Lung (tissue), 12 donors: ENCODE data around the gene TMEM217. TPM values are rescaled to one million over a fixed set of nuclear protein-coding genes. Genes with fewer than 3 reads are reported as not detected.

Experiments used
- ATAC-seq: fragments of 200-7000 bp; cut with Tn5 transposase; one replicate; pipeline ENCODE4 v1.9.1; 2020; ENCODE audit warnings: moderate number of reproducible peaks; ENCODE audit not compliant: insufficient read depth, low FRiP score
- DNase-seq, 3 donors: peaks; one replicate each; pipeline ENCODE4 v3.0.0-alpha.2; 2013 to 2017
- H3K27ac ChIP-seq, 2 donors: one replicate each; pipeline ENCODE4 v1.5.1; 2013; ENCODE audit warnings: mild to moderate bottlenecking in 2 of 2, moderate library complexity in 2 of 2, control low read depth in 1 of 2, inconsistent platforms in 1 of 2, low read depth in 1 of 2, low read length in 1 of 2
- H3K27me3 ChIP-seq, 3 donors: one replicate each; pipeline ENCODE4 v1.5.1; 2013; ENCODE audit warnings: low read length in 2 of 3; ENCODE audit not compliant: control insufficient read depth in 3 of 3, insufficient read depth in 3 of 3
- H3K36me3 ChIP-seq, 4 donors: one replicate each; pipeline ENCODE4 v1.5.1; 2013; ENCODE audit warnings: low read length in 4 of 4, mild to moderate bottlenecking in 1 of 4, moderate library complexity in 1 of 4; ENCODE audit not compliant: control insufficient read depth in 4 of 4, insufficient read depth in 4 of 4
- H3K4me1 ChIP-seq, 5 donors: one replicate each; pipeline ENCODE4 v1.5.1; 2013; ENCODE audit warnings: low read length in 5 of 5, mild to moderate bottlenecking in 2 of 5, moderate library complexity in 1 of 5; ENCODE audit not compliant: control insufficient read depth in 5 of 5, insufficient read depth in 5 of 5
- H3K4me3 ChIP-seq: one replicate; pipeline ENCODE4 v1.5.1; 2013; ENCODE audit warnings: mild to moderate bottlenecking, control low read depth, moderate library complexity
- H3K9ac ChIP-seq, 2 donors: one replicate each; pipeline ENCODE4 v1.5.1; 2013; ENCODE audit warnings: low read length in 2 of 2, control low read depth in 1 of 2; ENCODE audit not compliant: insufficient read depth in 1 of 2
- H3K9me3 ChIP-seq, 4 donors: one replicate each; pipeline ENCODE4 v1.5.1; 2013; ENCODE audit warnings: low read length in 3 of 4, mild to moderate bottlenecking in 1 of 4, moderate library complexity in 1 of 4; ENCODE audit not compliant: control insufficient read depth in 4 of 4, insufficient read depth in 3 of 4
- CTCF ChIP-seq: IDR thresholded peaks from 2 replicates; pipeline ENCODE4 v1.5.1; 2012; ENCODE audit warnings: mild to moderate bottlenecking; ENCODE audit errors: control extremely low read depth, extremely low read depth
- WGBS, 2 donors: extraction: QIAGEN DNeasy Blood & Tissue Kit; methylation state at CpG; one replicate each; pipeline ENCODE4 v1.1.7; 2013; 5-methylcytosine and 5-hydroxymethylcytosine counted together
- polyA plus RNA-seq, 2 donors: library from polyadenylated mRNA; stranded (reverse); fragments of 200-250 nt; gene quantifications; one replicate each; pipeline ENCODE4 v1.2.1, GENCODE V29; 2013
- total RNA-seq, 2 donors: library from RNA; depleted of rRNA in 1 of 2; stranded (reverse); fragments of >200 nt in 1 of 2; gene quantifications; one replicate each; pipeline ENCODE4 v1.2.1, GENCODE V29; 2014 to 2021
- donor health status: control.
- donor health status: control.
- donor health status: Bipolar disorder and iron deficiency.
- donor health status: healthy.
- donor health status: DM: yes; HTN: yes; CAD: no.

TMEM217 gene
- total and polyA plus RNA-seq, 4 donors: 0.40 to 1.9 (median 0.97) TPM

GRCh38 chr6:37260040-37260439 is 2.1 kb upstream of the TMEM217 start:
- no peak for DNase-seq
- Histone ChIP-seq H3K4me1 (peaks cover 0 to 18% (median 5%) of the 10 kb centered on the region in 5 donors), H3K27me3 (no peaks in the 10 kb centered on the region), H3K9me3 (no peaks in the 10 kb centered on the region), H3K36me3 (peaks cover 0 to 4% (median 0%) of the 10 kb centered on the region in 4 donors), H3K9ac (no peak overlapping the region), H3K4me3 (no peak overlapping the region), H3K27ac (no peak overlapping the region)
- no peak for ATAC-seq
- 59 to 64% methylated on average over 2 of the region's 2 CpGs for WGBS, 2 donors
- TF ChIP-seq CTCF: no peak

DNA sequence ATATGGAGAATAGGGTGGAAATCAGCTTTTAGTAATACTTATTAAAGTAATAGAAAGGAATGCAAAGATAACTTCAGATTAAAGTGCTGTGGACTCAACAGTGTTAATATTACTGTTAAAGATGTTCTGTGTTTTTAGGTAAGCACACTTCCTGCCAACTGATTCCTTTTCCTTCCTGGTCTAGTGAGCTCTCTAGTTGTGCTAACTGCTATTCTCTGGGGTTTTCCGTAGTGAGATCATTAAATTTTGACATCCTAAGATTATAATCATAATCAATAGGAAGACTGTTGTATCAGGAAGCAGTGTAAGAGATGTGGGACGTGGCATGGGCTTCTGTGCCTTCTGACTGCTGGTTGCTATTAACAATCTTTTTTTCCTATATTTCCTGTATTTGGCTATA is 1.2 kb upstream of the TMEM217 start:
- Histone ChIP-seq H3K27me3 (no peaks in the 10 kb centered on the region), H3K4me1 (peaks cover 0 to 18% (median 5%) of the 10 kb centered on the region in 5 donors), H3K9ac (peak overlapping the region in 1 of 2 donors; percentile 29), H3K4me3 (no peak overlapping the region), H3K27ac (no peak overlapping the region), H3K9me3 (no peaks in the 10 kb centered on the region), H3K36me3 (peaks cover 0 to 4% (median 0%) of the 10 kb centered on the region in 4 donors)
- ATAC-seq (no peak), DNase-seq (no peak)
- no peak for TF ChIP-seq CTCF
- WGBS, 2 donors: 10 to 38% methylated on average over 2 of the region's 2 CpGs

GRCh38 chr6:37258405-37259105 is 611 bp upstream of the TMEM217 start:
- ATAC-seq: no peak
- H3K27ac ChIP-seq: peak overlapping the region; percentile 87 to 98
- peaks cover 0 to 18% (median 5%) of the 10 kb centered on the region in 5 donors for H3K4me1 ChIP-seq
- H3K9me3 ChIP-seq: no peaks in the 10 kb centered on the region
- H3K9ac ChIP-seq: peak overlapping the region; percentile 87 to 98
- peaks cover 0 to 4% (median 0%) of the 10 kb centered on the region in 4 donors for H3K36me3 ChIP-seq
- DNase-seq: peak in 1 of 3 donors; percentile 25
- no peaks in the 10 kb centered on the region for H3K27me3 ChIP-seq
- 13 to 14% methylated on average over 11 of the region's 11 CpGs for WGBS, 2 donors
- peak overlapping the region; percentile 97 for H3K4me3 ChIP-seq
- no peak for TF ChIP-seq CTCF

GRCh38 chr6:37257320-37257633 is 667 bp downstream of the TMEM217 start:
- no peak overlapping the region for H3K9ac ChIP-seq
- DNase-seq: no peak
- no peak for ATAC-seq
- TF ChIP-seq CTCF: no peak
- peak overlapping the region; percentile 97 for H3K4me3 ChIP-seq
- no peaks in the 10 kb centered on the region for H3K27me3 ChIP-seq
- H3K4me1 ChIP-seq: peaks cover 0 to 18% (median 5%) of the 10 kb centered on the region in 5 donors
- H3K36me3 ChIP-seq: peaks cover 0 to 4% (median 0%) of the 10 kb centered on the region in 4 donors
- WGBS, 2 donors: 1 to 2% methylated on average over 9 of the region's 9 CpGs
- H3K9me3 ChIP-seq: no peaks in the 10 kb centered on the region
- peak overlapping the region; percentile 36 to 98 for H3K27ac ChIP-seq
